Smooth muscle cell (in vitro differentiated cells): ENCODE measurements around the gene ACOT4. TPM values are rescaled to one million over a fixed set of nuclear protein-coding genes. Genes with fewer than 3 reads are reported as not detected.
"Not testable (repeated sequence)": the region's sequence is repeated elsewhere in the genome, so short reads cannot be mapped to it uniquely, and the experiment has no call there.

Source experiments
- DNase-seq: peaks from one replicate; lab custom pipeline; 2025; ENCODE audit not compliant: unreplicated experiment; lab: John Stamatoyannopoulos, UW
- H2AFZ ChIP-seq: fragments of 200-600 bp; sonication (generic); 2 replicates; pipeline ENCODE4 v1.6.0; 2016; ENCODE audit warnings: antibody characterized with exemption, low read depth, mild to moderate bottlenecking
- H3F3A ChIP-seq: fragments of 200-600 bp; sonication (generic); 2 replicates; pipeline ENCODE4 v1.6.0; 2017; ENCODE audit warnings: antibody characterized with exemption, low read depth
- H3K27ac ChIP-seq: fragments of 200-600 bp; sonication (generic); 2 replicates; pipeline ENCODE4 v1.5.1; 2016; ENCODE audit warnings: low read depth, mild to moderate bottlenecking
- H3K27me3 ChIP-seq: fragments of 200-600 bp; sonication (generic); 2 replicates; pipeline ENCODE4 v1.6.1; 2016; ENCODE audit warnings: low read depth, mild to moderate bottlenecking
- H3K36me3 ChIP-seq: fragments of 200-600 bp; sonication (generic); 2 replicates; pipeline ENCODE4 v1.5.1; 2016; ENCODE audit warnings: low read depth
- H3K4me1 ChIP-seq: fragments of 200-600 bp; sonication (generic); 2 replicates; pipeline ENCODE4 v1.5.1; 2016; ENCODE audit warnings: low read depth
- H3K4me2 ChIP-seq: fragments of 200-600 bp; sonication (generic); 2 replicates; pipeline ENCODE4 v1.6.0; 2016; ENCODE audit warnings: mild to moderate bottlenecking
- H3K4me3 ChIP-seq: fragments of 200-600 bp; sonication (generic); 2 replicates; pipeline ENCODE4 v1.5.1; 2016; ENCODE audit warnings: mild to moderate bottlenecking
- H3K79me2 ChIP-seq: fragments of 200-600 bp; sonication (generic); 2 replicates; pipeline ENCODE4 v1.6.0; 2016; ENCODE audit warnings: low read depth, mild to moderate bottlenecking
- H3K9ac ChIP-seq: fragments of 200-600 bp; sonication (generic); 2 replicates; pipeline ENCODE4 v1.6.0; 2016; ENCODE audit warnings: low read depth
- H3K9me3 ChIP-seq: fragments of 200-600 bp; sonication (generic); replicated peaks from 2 replicates; pipeline ENCODE4 v1.5.1; 2016; ENCODE audit warnings: low read depth
- H4K20me1 ChIP-seq: fragments of 200-600 bp; sonication (generic); 2 replicates; pipeline ENCODE4 v1.6.0; 2016; ENCODE audit warnings: low read depth
- WGBS: methylation state at CpG from one replicate; pipeline ENCODE4 v1.1.7; 2016; ENCODE audit warnings: low lambda C conversion rate; 5-methylcytosine and 5-hydroxymethylcytosine counted together
- polyA plus RNA-seq: library from polyadenylated mRNA; unstranded; fragments of >200 nt; fragmentation: Nextera tagmentation; extraction: Ambion mirVana; gene quantifications from 2 replicates; pipeline ENCODE4 v1.2.1, GENCODE V29; 2016
- total RNA-seq: library from RNA; depleted of rRNA; stranded (reverse); fragments of >200 nt; gene quantifications from 2 replicates; pipeline ENCODE4 v1.2.3, GENCODE V29; 2014
- TF ChIP-seq, protein P1 (sequence below): fragments of 200-600 bp; sonication (generic); IDR thresholded peaks from 2 replicates; pipeline ENCODE4 v1.5.1; 2017; ENCODE audit warnings: borderline replicate concordance, mild to moderate bottlenecking, antibody characterized with exemption; ENCODE audit not compliant: insufficient read depth, poor library complexity, severe bottlenecking

ACOT4 gene
- total and polyA plus RNA-seq, 2 experiments from 2014 or later = 0.94 to 1.0 TPM

DNA sequence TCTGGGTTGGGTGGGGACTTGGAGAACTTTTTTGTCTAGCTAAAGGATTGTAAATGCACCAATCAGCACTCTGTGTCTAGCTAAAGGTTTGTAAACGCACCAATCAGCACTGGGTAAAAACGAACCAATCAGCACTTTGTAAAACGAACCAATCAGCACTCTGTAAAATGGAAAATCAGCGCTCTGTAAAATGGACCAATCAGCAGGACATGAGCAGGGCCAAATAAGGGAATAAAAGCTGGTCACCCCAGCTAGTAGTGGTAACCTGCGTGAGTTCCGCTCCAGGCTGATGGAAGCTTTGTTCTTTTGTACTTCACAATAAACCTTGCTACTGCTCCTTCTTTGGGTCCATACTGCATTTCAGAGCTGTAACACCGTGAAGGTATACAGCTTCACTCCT, 24.3 kb upstream of the ACOT4 start:
- Histone ChIP-seq H3K4me1 (peaks cover 7% of the 10 kb centered on the region), H3K4me2 (no peak overlapping the region), H3F3A (peaks cover 8% of the 10 kb centered on the region), H3K9ac (no peak overlapping the region), H2AFZ (no peak overlapping the region), H3K9me3 (peaks cover 3% of the 10 kb centered on the region), H3K79me2 (no peaks in the 10 kb centered on the region), H3K4me3 (peak overlapping the region; percentile 49), H3K27me3 (no peaks in the 10 kb centered on the region), H3K27ac (no peak overlapping the region), H3K36me3 (no peaks in the 10 kb centered on the region), H4K20me1 (peaks cover 5% of the 10 kb centered on the region)
- no peak for DNase-seq
- whole genome bisulfite sequencing = 93% methylated on average over 7 of the region's 7 CpGs
- TF ChIP-seq, protein P1, sequence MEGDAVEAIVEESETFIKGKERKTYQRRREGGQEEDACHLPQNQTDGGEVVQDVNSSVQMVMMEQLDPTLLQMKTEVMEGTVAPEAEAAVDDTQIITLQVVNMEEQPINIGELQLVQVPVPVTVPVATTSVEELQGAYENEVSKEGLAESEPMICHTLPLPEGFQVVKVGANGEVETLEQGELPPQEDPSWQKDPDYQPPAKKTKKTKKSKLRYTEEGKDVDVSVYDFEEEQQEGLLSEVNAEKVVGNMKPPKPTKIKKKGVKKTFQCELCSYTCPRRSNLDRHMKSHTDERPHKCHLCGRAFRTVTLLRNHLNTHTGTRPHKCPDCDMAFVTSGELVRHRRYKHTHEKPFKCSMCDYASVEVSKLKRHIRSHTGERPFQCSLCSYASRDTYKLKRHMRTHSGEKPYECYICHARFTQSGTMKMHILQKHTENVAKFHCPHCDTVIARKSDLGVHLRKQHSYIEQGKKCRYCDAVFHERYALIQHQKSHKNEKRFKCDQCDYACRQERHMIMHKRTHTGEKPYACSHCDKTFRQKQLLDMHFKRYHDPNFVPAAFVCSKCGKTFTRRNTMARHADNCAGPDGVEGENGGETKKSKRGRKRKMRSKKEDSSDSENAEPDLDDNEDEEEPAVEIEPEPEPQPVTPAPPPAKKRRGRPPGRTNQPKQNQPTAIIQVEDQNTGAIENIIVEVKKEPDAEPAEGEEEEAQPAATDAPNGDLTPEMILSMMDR = no peak

- DNase-seq = no peak
- WGBS = 71% methylated on average over 16 of the region's 16 CpGs
- Histone ChIP-seq H3K9ac (peak overlapping the region; percentile 86), H3K4me3 (peak overlapping the region; percentile 49), H3K4me1 (peaks cover 7% of the 10 kb centered on the region), H3K9me3 (no peaks in the 10 kb centered on the region), H4K20me1 (peaks cover 5% of the 10 kb centered on the region), H2AFZ (peak overlapping the region; percentile 75), H3K4me2 (peak overlapping the region; percentile 85), H3K79me2 (no peaks in the 10 kb centered on the region), H3F3A (peaks cover 8% of the 10 kb centered on the region), H3K36me3 (no peaks in the 10 kb centered on the region), H3K27ac (peak overlapping the region; percentile 65), H3K27me3 (no peaks in the 10 kb centered on the region)
- TF ChIP-seq, protein P1 = no peak
Observed at GRCh38 chr14:73567951-73568885, 23.5 kb upstream of the ACOT4 start.

DNA sequence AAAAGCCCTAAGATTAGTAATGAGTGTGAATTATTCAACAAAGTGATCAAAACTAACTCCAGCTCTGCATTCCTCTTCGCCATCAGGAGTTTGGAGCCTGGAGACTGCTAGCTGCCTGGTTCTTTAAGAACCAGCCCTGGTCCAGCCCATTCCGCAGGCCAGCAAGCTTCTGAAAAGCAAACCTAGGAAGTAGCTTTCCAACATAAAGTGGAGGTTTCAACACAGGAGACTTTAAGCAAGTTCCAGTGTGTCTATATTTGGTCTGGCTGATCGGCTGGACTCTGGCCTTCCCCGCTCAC, 22.8 kb upstream of the ACOT4 start:
- Histone ChIP-seq H3K4me3 (peak overlapping the region; percentile 49), H3K4me2 (peak overlapping the region; percentile 85), H3K27ac (peak overlapping the region; percentile 65), H3K9ac (peak overlapping the region; percentile 86), H2AFZ (peak overlapping the region; percentile 75)
- not testable (repeated sequence) for H3K79me2 ChIP-seq, H3K36me3 ChIP-seq, H3K9me3 ChIP-seq, H3F3A ChIP-seq, H3K27me3 ChIP-seq, H4K20me1 ChIP-seq, DNase-seq, H3K4me1 ChIP-seq
- 26% methylated on average over 4 of the region's 4 CpGs for WGBS

- H3K79me2 ChIP-seq, H3F3A ChIP-seq, H3K9me3 ChIP-seq, H3K36me3 ChIP-seq, DNase-seq, H3K4me1 ChIP-seq, H4K20me1 ChIP-seq, H3K27me3 ChIP-seq: not testable (repeated sequence)
- peak within 1 kb of the TSS; percentile 65 for H3K27ac ChIP-seq
- H3K4me3 ChIP-seq = peak within 1 kb of the TSS; percentile 49
- peak within 1 kb of the TSS; percentile 75 for H2AFZ ChIP-seq
- H3K9ac ChIP-seq = peak within 1 kb of the TSS; percentile 86
- H3K4me2 ChIP-seq = peak within 1 kb of the TSS; percentile 85
- WGBS = 24% methylated on average over 69 of the region's 83 CpGs
Observed at GRCh38 chr14:73569185-73569958, 22.3 kb upstream of the ACOT4 start, which contains the start of gene ACOT2. Gene ACOT2, plus strand, starts transcription at chr14:73569213. Its CDS starts 28 bp downstream, at chr14:73569241.
